Activated CD4-positive, alpha-beta T cell treated with anti-CD3 and anti-CD28 coated beads, Interleukin-2, amount 50 U/mL, for 24 hours (primary cell): ENCODE measurements around the gene PPP1R15B.

Source experiments
- DNase-seq, 2 donors: peaks; one replicate each; pipeline ENCODE4 v3.0.0-alpha.2; 2020; ENCODE audit warnings: low read depth in 1 of 2, low spot score in 1 of 2

Gene PPP1R15B

GRCh38 chr1:204421441-204421840, 9.8 kb upstream of the PPP1R15B start:
- DNase-seq, result no peak

- DNase-seq, result no peak
Measured at GRCh38 chr1:204420039-204421004, 8.7 kb upstream of the PPP1R15B start.

- DNase-seq, result no peak
Measured at GRCh38 chr1:204419064-204419403, 7.4 kb upstream of the PPP1R15B start.

- no peak for DNase-seq
Measured at GRCh38 chr1:204418174-204419063, 6.8 kb upstream of the PPP1R15B start.

- no peak for DNase-seq
Measured at GRCh38 chr1:204417074-204417997, 5.7 kb upstream of the PPP1R15B start.

- DNase-seq, result no peak
Measured at GRCh38 chr1:204416589-204417073, 5.0 kb upstream of the PPP1R15B start.

- no peak for DNase-seq
Measured at GRCh38 chr1:204415351-204415750, 3.7 kb upstream of the PPP1R15B start.

- no peak for DNase-seq
Measured at GRCh38 chr1:204414016-204414415, 2.4 kb upstream of the PPP1R15B start.

- no peak for DNase-seq
Measured at GRCh38 chr1:204413170-204413535, 1.5 kb upstream of the PPP1R15B start.

- DNase-seq, result peak in 1 of 2 donors; percentile 23
Measured at GRCh38 chr1:204410688-204411450, 748 bp downstream of the PPP1R15B start.

- no peak for DNase-seq
Measured at GRCh38 chr1:204409836-204410687, 1.6 kb downstream of the PPP1R15B start.

GRCh38 chr1:204409123-204409522, 2.5 kb downstream of the PPP1R15B start:
- DNase-seq, result no peak

- no peak for DNase-seq
Measured at GRCh38 chr1:204408602-204409001, 3.0 kb downstream of the PPP1R15B start.

- DNase-seq, result no peak
Measured at GRCh38 chr1:204408074-204408507, 3.5 kb downstream of the PPP1R15B start.

- no peak for DNase-seq
Measured at GRCh38 chr1:204407295-204407971, 4.2 kb downstream of the PPP1R15B start.

GRCh38 chr1:204406621-204407020, 5.0 kb downstream of the PPP1R15B start:
- DNase-seq, result no peak

- no peak for DNase-seq
Measured at GRCh38 chr1:204405988-204406387, 5.6 kb downstream of the PPP1R15B start.

- DNase-seq, result no peak
Measured at GRCh38 chr1:204404629-204405028, 7.0 kb downstream of the PPP1R15B start.
